Hematopoietic multipotent progenitor cell treated with erythropoietin and hydrocortisone succinate and interleukin-3 and kit ligand, for 17 days (in vitro differentiated cells): Measurements from ENCODE around the gene FADS1.

Source experiments
- DNase-seq: peaks from one replicate; pipeline ENCODE4 v3.0.0-alpha.2; 2015; ENCODE audit warnings: low spot score

The FADS1 gene

DNA sequence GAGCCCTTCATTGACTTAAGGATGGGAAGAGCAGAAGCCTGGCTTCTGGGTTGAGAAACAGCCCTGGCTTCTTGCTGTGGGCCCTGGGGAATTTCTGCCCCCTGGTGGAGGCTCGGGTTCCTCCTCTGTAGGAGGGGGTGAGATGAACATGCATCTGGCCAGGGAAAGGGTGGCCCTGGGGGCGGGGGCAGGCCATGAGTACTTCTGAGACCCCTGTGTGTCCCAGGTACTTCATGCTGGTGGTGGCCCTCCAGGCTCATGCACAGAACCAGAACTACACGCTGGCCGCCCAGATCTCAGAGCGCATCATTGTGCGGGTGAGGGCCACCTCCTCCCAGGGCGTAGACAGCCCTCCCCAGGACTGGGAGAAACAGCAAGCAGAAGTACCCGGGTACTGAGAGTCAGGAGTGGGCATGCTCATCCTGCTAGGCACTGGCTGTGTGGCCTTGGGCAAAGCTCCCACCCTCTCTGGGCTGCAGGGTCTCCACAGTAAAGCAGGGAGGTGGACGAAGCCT, 40.2 kb downstream of the FADS1 start:
- peak; percentile 37 for DNase-seq

DNA sequence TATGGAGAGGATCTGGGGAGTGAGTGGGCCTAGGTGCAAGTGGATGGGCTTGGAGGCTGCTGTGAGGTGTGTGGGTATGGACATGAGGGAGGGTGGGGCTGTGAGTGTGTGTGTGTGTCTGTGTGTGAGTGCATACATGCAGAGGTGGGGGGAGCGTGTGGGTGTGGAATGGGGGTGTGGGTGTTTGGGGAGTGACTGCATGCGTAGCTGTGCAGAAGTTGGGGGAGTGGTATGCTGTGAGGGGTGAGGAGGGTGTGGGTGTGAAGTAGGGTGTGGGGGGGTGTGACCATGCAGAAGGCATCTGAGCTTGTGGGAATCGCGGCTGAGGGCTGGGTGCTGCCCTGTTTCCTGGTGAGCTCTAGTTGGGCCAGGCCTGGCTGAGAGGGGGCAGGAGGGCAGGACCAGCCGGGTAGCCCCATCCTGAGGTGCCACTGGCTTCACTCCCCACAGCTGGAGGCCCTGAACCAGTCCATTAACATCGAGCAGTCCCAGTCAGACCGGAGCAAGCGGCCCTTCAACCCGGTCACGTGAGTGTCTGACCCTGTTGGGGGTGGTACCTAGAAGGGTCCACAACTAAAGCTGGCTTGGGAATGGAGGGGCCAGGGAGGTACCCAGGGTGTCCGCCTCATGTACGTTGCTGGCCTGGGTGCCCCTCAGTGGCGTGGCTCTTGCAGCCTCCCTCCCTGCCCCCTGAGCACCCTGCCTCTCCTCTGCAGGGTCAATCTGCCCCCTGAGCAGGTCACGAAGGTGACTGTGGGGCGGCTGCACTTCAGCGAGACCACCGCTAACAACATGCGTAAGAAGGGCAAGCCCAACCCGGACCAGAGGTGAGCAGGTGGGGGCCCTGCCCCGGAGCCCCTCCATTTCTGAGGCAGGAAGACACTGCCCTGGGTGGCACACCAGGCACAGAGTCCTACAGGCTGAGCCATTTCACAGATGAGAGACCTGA, 40.9 kb downstream of the FADS1 start:
- no peak for DNase-seq

DNA sequence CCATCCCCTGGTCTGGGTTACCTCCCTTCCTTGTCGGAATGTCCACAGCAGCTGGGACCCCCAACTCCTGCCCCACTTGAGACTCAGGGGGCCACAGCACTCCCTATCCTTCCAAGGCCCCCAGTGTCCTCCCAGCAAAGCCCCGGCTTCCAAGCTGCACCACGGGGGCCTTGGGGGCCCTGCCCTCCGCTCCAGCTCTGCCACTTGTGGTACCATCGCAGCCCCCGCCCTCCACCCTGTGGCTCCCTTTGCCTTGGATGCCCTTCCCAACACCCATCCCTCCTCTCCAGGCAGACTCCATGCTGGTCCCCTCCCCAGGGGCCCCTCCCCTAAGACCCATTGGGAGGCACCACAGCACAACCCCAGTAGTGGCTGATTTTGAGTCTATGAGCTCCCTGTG, 41.7 kb downstream of the FADS1 start:
- no peak for DNase-seq

DNA sequence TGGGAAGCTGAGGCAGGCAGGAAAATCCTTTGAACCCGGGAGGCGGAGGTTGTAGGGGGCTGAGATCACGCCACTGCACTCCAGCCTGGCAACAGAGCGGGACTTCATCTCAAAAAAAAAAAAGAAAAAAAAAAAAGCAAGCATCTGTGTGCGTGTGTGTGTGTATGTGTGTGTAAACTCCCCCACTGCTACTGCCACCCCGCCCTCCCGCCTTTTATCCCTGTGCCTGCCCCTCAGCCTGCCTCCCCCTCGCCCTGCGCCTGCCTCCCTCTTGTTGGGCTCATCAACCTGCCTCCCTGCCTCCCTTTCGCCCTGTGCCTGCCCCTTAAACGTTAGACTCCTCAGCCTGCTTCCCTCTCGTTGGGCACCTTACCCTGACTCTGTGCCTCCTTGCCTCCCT, 42.4 kb downstream of the FADS1 start:
- DNase-seq = no peak

DNA sequence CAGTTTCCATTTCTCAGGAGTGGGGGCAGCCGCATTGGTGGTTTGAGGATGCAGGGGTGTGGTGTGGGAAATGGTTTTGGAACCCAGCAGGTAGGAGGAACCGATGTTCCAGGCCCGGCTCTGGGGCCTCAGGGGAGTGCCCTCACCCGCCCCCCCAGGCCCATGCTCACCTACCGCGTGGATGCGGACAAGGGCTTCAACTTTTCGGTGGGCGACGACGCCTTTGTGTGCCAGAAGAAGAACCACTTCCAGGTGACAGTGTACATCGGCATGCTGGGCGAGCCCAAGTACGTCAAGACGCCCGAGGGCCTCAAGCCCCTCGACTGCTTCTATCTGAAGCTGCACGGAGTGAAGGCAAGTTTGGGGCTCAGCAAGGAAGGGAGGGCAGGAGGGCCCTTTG, 43.0 kb downstream of the FADS1 start:
- no peak for DNase-seq

DNA sequence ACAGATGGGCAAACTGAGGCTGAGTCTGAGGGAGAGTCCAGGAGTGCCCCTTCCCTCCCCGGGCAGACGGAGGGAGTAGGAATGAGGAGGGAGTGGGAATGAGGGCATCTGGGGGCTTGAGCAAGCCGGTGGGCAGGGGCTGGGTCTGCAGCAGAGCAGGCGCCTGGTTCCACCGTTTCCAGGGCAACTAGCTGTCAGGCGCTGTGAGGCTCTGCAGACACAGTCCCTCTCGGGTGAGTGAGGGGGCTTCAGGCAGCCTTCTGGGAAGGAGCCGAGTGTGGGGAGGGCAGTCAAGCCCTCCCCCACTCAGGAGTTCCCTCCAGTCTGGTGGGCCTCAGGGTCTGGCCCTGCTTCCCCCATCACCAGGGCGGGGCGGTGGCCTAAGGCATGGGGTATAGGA, 43.4 kb downstream of the FADS1 start:
- DNase-seq = no peak

DNA sequence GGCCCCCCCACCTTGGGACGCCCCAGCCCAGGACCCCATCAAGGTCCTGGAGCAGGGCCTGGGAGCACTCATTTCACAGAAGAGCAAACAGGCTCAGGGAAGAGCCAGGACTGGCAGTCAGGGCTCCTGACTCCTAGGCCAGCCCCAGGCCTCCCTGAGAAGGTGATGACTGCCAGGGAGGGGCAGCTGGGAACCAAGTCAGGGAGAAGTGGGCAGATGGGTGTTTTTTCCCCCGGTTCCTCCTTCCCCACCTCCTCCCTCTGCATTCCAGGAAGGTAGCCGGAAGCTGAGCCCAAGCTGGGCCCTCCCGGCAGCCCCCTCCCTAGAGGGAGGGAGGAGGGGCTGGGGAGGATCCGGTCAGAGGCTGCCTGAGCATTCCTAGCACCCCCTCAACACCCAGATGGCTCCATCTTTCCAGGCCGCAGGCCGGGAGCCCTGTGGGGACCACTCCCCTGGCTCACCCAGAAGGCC, 44.8 kb downstream of the FADS1 start:
- DNase-seq = no peak

DNA sequence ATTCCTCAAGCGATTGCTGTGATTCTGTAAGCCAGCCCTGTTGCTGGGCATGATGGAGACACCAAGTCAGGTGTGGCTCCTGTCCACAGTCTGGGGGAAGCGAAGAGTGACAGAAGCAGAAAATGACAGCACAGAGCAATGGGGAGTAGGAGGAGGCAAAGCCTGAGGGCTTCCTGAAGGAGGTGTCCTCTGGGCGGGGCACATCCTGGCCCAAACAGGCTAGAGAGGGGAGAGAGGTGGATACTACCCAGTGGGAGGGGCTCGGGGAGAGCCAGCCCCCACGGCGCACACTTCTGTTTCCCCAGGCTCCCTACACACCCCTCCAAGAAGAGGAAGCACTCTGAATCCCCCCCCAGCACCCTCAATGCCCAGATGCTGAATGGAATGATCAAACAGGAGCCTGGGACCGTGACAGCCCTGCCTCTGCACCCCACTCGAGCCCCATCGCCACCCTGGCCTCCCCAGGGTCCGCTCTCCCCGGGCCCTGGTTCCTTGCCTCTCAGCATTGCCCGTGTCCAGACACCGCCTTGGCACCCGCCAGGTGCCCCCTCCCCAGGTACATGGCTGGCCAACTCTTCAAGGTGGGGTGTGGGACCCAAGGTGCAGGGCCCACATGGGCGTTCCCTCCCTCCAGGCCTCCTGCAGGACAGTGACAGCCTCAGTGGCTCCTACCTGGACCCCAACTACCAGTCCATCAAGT, 45.5 kb downstream of the FADS1 start:
- no peak for DNase-seq

DNA sequence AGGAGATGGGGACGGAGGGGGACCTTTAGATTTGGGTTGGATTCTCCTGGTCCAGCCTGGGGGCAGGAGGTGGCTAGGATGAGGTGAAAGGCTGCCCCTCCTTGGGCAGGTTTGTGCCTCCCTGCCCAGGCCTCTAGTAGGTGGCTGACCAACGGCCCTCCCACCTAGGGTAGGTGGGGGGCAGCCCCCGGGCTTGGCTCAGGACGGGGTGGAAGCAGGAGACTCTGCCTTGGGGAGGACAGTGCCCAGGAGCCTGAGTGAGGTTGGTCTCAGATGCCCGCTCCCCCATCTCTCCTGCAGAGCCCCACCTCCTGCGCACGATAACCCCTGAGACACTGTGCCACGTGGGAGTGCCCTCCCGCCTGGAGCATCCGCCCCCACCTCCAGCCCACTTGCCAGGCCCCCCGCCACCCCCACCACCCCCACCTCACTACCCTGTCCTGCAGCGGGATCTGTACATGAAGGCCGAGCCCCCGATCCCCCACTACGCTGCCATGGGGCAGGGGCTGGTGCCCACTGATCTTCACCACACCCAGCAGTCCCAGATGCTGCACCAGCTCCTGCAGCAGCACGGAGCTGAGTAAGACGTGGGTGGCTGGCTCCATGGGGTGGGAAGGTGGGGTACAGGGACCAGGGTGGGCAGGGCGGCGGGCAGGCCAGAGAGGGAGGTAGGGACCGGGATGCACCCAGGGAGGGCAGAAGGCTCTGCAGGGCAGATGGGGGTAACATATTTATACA, 46.7 kb downstream of the FADS1 start:
- no peak for DNase-seq

DNA sequence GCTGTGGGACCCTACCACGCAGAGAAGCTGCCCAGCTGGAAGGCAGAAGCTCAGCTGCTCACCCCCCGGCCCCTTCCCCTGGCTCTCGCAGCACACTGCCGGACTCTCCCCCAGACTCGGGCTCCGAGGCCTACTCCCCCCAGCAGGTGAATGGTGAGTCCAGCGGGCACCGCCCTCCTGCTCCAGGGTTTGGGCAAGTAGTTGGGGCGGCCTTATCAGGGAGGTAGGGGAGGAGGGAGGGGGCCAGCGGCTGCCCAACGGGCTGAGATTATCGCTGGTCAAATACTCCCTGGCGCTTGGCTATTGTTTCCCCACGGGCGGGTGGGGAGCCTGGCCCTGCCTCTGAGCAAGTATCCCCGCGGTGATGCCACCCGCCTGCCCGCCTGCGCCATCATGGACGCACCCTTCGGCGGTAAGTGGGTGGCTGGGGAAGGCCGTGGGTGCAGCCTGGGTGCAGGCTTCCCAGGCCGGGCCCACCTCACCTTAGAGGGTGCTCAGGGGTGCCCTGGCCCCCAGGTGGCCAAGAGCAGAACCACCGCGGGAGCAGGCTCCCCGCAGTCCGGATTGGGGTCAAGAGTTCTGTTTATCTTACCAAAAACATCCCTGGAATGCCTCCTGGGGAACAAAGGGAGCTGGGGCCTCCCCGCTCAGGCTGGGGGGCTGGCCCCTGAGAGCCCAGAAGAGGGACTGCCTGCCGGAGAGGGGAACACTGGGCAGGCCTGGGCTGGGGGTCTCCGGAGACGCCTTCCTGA, 47.5 kb downstream of the FADS1 start:
- DNase-seq = no peak

DNA sequence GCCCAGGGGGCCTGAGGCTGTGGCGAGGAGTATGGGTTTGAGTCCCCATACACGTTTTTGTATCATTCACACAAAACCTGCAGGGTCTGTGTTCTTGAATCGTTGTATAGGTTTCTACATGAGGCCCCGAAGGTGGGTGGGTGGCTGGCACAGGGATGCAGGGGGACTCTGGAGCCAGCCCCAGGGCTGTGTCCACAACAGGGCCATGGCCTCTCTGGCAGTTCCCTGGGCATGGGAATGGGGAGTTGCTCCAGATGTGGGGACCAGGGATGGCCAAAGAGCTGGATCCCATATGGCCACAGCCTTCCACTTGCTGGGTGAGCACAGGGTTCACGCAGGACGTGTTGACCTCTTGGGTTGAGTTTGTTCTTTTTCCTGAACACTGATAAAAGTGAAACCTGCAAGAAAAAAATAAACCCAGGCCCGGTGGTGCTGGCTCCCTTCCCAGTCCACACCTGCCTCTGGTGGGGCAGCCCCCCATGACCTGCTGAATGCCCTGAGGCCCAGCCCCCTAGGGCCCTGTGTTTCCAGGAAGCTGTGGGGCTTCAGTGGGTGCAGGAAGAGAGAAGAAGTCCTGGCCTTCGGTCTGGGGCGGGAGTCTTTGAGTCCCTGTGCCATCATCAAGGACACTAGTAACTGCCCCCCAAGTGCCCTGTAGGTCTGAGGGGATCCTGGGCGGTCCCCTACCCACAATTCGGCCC, 48.3 kb downstream of the FADS1 start:
- DNase-seq = no peak

DNA sequence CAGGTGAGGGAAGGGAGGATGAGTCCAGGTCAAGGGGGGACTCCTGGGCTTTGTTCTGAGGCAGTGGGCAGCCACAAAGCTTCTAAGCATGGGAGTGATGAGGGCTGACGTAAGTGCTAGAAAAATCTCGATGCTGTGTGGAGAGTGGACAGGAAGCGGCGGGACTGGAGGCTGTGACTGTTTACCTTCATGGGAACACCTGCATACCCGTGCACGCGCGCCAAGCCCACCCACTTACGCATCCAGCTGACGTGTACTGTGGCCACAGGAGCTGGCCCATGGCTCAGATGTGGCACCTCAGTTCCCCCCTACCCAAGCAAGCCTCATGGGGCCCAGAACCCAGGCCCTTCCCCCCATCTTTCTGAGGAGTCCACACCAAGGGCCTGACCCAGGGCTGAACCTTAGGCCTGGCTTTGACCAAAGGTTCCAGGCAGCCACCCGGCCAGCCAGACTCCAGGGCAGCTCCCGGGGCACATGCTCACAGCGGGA, 50.4 kb downstream of the FADS1 start:
- DNase-seq = no peak

DNA sequence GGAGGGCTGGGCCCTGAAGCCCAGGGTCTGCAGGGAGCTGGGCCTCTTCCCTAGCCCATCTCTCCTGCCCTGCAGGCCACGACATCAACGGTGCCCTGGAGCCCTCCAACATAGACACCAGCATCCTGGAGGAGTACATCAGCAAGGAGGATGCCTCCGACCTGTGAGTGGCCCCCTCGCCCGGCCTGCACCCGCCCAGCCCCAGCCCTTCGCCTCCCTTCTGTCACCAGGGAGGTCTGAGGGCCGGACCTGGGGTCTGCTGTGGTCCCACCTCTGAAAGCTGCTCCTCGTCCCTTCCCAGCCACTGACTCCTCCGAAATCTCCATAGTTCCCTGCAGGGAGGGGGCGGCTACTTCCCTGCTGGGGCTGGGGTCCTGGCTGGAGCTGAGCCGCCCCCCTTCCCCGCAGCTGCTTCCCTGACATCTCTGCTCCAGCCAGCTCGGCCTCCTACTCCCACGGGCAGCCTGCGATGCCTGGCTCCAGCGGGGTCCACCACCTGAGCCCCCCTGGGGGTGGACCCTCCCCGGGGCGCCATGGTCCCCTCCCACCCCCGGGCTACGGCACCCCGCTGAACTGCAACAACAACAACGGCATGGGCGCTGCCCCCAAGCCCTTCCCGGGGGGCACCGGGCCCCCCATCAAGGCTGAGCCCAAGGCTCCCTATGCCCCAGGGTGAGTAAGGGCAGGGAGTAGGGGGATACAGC, 51.1 kb downstream of the FADS1 start:
- no peak for DNase-seq

DNA sequence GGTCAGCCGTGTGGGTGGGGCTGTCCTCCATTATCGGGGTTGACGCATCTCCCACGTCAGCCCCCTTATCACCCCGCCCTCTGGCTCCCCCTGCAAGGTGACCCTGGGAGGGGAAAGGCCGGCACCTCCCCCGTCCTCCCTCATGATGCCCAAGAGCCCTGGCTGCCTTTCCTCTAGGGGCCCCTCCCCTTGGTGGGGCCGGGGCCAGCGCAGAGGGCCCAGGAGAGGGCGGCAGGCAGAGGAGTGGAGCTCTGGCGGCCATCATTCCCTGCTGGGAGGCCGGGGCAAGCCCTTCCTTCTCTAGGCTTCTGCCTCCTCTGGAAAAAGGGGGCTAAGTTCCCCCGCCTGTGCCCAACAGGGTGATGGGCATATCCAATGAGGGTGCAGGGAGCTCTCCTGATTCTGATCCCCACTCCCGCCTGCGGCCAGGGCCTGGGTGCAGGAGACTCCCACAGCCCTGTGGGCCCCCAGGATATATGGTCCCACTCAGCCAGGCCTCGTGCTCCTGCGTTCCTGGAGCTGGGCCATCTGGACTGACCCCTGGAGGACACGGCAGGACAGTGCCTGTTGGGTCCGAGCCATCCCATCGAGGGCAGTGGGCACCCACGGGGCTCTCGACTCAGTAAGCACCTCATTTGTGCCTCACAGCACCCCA, 52.1 kb downstream of the FADS1 start:
- no peak for DNase-seq

DNA sequence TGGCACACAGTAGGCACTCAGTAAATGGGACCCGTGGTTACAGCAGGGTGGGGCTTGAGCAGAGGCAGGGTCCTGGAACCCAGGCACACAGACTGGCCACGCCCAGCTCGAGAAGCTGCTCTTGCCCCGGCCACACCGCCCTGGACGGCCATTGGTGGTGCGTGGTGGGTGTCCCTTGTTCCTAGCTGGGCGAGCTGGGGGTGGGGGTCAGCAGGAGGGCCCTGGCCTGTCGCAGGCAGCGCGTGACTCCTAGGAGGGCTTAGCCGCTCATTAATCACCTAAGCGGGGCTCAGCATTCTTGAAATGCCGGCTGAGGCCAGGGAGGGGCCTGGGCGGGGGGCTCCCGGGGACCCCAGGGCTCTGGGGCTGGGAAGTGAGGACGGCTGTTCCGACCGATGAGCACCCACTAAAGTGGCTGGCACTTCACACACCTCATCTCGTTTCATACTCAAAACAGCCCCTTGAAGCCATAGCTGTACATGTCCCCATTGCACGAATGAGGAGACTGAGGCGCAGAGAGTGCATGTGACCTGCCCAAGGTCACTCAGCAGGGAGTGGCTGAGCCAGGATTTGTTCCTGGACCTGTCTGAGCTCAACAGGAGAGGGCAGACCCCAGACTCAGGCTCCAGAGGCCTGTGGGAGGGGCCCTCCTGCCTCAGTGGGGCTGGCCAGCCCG, 52.7 kb downstream of the FADS1 start:
- DNase-seq = no peak

DNA sequence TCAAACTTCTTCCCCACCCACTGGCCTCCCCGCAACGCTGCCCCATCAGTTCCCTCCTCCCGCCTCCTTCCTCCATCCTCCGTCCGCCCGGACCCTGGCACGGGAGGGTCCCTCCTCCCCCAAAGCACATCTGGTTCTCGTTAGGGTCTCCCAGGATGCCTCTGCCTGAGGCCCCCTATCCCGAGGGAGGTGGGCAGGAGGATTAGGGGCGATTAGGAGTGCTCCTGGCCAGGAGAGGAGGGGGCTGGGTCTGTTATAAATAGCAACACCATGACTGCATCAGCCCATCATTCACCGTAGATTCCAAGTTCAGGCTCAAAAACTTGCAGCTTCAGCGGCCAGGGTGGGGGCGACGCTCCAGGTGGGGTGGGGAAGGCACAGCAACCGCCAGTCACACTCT, 54.0 kb downstream of the FADS1 start:
- DNase-seq = no peak

DNA sequence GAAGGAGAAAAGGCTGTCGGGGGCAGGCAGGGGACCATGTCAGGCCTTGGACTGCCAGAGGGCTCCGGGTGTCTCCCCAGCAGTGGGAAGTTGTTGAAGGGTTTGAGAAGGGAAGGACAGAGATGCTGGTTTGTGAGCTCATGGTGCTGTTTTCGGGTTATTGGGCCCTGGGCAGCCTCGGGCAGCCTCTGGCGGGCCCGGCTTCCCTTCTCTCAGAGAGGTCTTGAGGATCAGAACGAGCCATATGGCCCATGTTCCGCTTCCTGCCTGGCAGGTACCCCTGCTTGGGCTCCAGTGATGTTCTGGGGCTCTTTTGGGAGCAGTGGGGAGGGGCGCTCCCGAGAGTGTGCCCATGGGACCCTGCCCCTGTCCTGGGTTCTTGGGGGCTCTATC, 54.6 kb downstream of the FADS1 start:
- no peak for DNase-seq

DNA sequence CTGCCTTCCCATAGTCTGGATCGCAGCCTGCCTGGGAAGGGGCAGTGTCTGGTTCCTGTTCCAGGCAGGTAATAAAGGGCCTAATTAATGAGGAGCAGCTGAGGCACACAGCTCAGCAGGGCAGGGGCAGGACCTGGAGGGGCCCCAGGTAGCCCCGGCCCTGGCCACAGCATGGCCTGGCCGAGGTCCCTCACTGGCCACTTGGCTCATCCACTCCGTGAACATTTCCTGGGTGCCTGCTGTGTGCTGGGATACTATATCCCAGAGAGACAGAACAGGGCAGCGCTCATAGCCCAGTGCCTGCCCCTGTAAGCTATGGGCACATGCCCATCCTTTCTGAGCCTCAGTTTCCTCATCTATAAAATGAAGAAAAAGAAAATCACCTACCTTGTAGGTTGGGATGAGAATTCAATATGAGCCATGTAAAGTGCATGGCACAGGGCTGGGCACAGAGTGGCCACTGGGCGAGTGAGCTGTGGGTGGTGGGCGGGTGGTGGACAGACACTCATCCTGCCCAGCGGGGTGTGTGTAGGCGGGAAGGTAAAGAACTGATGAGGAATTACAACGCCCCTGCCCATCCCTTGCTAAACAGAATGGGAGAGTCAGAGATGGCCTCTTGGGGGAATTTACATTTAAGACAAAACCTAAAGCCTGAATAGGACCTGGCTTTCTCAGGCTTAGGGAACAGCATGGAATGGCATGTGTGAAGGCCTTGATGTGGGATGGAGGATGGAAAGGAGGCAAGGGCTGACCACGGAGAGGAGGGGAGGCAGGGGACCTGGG, 55.2 kb downstream of the FADS1 start:
- no peak for DNase-seq
